BJ (cell line): ENCODE data around the gene FGGY. TPM values are rescaled to one million over a fixed set of nuclear protein-coding genes. Genes with fewer than 3 reads are reported as not detected.
A peak's percentile ranks its signal among the peaks of the same experiment; 100 is the strongest.

Experiments used
- CTCF ChIA-PET: fragments of 350-600 bp; formaldehyde crosslinking; extraction: SDS; loops from one replicate; lab custom pipeline; 2021; ENCODE audit warnings: antibody characterized with exemption, inconsistent platforms; lab: Yijun Ruan, JAX
- POLR2A ChIA-PET: fragments of 300-600 bp; sonication (Branson Sonifier 250); formaldehyde crosslinking; extraction: SDS; loops from one replicate; lab custom pipeline; 2021; ENCODE audit warnings: antibody characterized with exemption; lab: Charles Lee
- DNase-seq: peaks from one replicate; pipeline ENCODE4 v3.0.0-alpha.2; 2011; ENCODE audit warnings: low read depth
- H3K27me3 ChIP-seq: 2 replicates; pipeline ENCODE4 v1.6.0; 2011; ENCODE audit warnings: low read length; ENCODE audit not compliant: control insufficient read depth, insufficient read depth
- H3K36me3 ChIP-seq: 2 replicates; pipeline ENCODE4 v1.5.1; 2011; ENCODE audit warnings: low read length; ENCODE audit not compliant: control insufficient read depth, insufficient read depth
- H3K4me3 ChIP-seq: 2 replicates; pipeline ENCODE4 v1.5.1; 2011; ENCODE audit warnings: low read depth, mild to moderate bottlenecking, control low read depth, low read length
- CTCF ChIP-seq: IDR thresholded peaks from 2 replicates; pipeline ENCODE4 v1.5.1; 2011; ENCODE audit warnings: low read depth, mild to moderate bottlenecking, control low read depth, inconsistent platforms, low read length, moderate library complexity; ENCODE audit not compliant: insufficient read depth
- polyA plus RNA-seq: library from polyadenylated mRNA; depleted of rRNA; stranded (reverse); fragments of >200 nt; gene quantifications from 2 replicates; pipeline ENCODE4 v1.2.3, GENCODE V29; 2011

FGGY gene
- polyA plus RNA-seq, 1 experiment = 9.9 TPM

GRCh38 chr1:59714219-59714618 is 417.3 kb downstream of the FGGY start:
- H3K27me3 ChIP-seq = no peaks in the 10 kb centered on the region
- no peak for TF ChIP-seq CTCF
- no peaks in the 10 kb centered on the region for H3K36me3 ChIP-seq
- CTCF ChIA-PET = interaction anchor here (1.1 to 1.5 kb wide), 2 partner anchors 17 to 45 kb away, joined by 4 to 5 read pairs; no protein-coding TSS in a partner anchor
- POLR2A ChIA-PET = no interaction called here
- no peak for DNase-seq
- H3K4me3 ChIP-seq = no peak overlapping the region

GRCh38 chr1:59714966-59715365 is 418.1 kb downstream of the FGGY start:
- TF ChIP-seq CTCF = no peak
- DNase-seq = no peak
- CTCF ChIA-PET = interaction anchor here (1.5 kb wide), 1 partner anchor 44 kb away, joined by 4 read pairs; no protein-coding TSS in a partner anchor
- Histone ChIP-seq H3K4me3 (no peak overlapping the region), H3K36me3 (no peaks in the 10 kb centered on the region), H3K27me3 (no peaks in the 10 kb centered on the region)
- POLR2A ChIA-PET = no interaction called here

GRCh38 chr1:59716832-59717231 is 419.9 kb downstream of the FGGY start:
- Histone ChIP-seq H3K4me3 (no peak overlapping the region), H3K27me3 (no peaks in the 10 kb centered on the region), H3K36me3 (no peaks in the 10 kb centered on the region)
- TF ChIP-seq CTCF = no peak
- no peak for DNase-seq
- ChIA-PET CTCF (interaction anchor here (0.8 to 2.1 kb wide), 4 partner anchors 11 to 39 kb away, joined by 3 to 5 read pairs (median 4); no protein-coding TSS in a partner anchor), POLR2A (no interaction called here)

GRCh38 chr1:59718064-59718988 is 421.4 kb downstream of the FGGY start:
- ChIA-PET CTCF (interaction anchor here (0.7 to 2.2 kb wide), 10 partner anchors 11 to 863 kb away, joined by 3 to 13 read pairs (median 4); no protein-coding TSS in a partner anchor), POLR2A (no interaction called here)
- Histone ChIP-seq H3K4me3 (no peak overlapping the region), H3K27me3 (no peaks in the 10 kb centered on the region), H3K36me3 (no peaks in the 10 kb centered on the region)
- no peak for DNase-seq
- peak; percentile 36 for TF ChIP-seq CTCF

GRCh38 chr1:59718989-59719360 is 422.1 kb downstream of the FGGY start:
- POLR2A ChIA-PET = no interaction called here
- no peak for DNase-seq
- H3K36me3 ChIP-seq = no peaks in the 10 kb centered on the region
- no peaks in the 10 kb centered on the region for H3K27me3 ChIP-seq
- TF ChIP-seq CTCF = no peak
- H3K4me3 ChIP-seq = no peak overlapping the region
- CTCF ChIA-PET = interaction anchor here (0.8 to 2.2 kb wide), 7 partner anchors 11 to 31 kb away, joined by 3 to 13 read pairs (median 4); no protein-coding TSS in a partner anchor
